Measurements from ENCODE around the gene MAML3. TPM values are rescaled to one million over a fixed set of nuclear protein-coding genes. Genes with fewer than 3 reads are reported as not detected.

MAML3 gene
- total and polyA plus RNA-seq, 12 donors: 1.1 to 4.6 (median 2.6) TPM

DNA sequence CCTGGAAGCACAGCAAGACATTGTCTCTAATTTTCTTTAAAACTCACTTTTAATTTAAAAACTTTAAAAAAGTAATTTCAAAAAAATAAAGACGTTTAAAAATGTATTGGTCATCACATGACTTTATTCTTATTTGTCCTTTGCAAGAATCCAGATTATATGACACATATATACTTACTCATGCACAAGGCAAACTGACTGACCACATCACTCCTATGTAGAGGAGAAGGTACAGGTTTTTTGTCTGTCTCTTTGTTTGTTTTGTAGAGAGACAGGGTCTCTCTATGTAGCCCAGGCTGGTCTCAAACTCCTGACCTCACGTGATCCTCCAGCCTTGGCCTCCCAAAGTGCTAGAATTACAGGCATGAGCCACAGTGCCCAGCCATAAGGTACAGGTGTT is 28.6 kb downstream of the MAML3 start:
- 90 to 92% methylated on average over 2 of the region's 2 CpGs for WGBS, 2 donors
- TF ChIP-seq, protein P1, sequence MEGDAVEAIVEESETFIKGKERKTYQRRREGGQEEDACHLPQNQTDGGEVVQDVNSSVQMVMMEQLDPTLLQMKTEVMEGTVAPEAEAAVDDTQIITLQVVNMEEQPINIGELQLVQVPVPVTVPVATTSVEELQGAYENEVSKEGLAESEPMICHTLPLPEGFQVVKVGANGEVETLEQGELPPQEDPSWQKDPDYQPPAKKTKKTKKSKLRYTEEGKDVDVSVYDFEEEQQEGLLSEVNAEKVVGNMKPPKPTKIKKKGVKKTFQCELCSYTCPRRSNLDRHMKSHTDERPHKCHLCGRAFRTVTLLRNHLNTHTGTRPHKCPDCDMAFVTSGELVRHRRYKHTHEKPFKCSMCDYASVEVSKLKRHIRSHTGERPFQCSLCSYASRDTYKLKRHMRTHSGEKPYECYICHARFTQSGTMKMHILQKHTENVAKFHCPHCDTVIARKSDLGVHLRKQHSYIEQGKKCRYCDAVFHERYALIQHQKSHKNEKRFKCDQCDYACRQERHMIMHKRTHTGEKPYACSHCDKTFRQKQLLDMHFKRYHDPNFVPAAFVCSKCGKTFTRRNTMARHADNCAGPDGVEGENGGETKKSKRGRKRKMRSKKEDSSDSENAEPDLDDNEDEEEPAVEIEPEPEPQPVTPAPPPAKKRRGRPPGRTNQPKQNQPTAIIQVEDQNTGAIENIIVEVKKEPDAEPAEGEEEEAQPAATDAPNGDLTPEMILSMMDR (IDR thresholded peaks at IDR 0.05): no peak
- intact Hi-C loops (cut with DNase I): no loop called here
- ATAC-seq (no peak), DNase-seq (no peak)
- Histone ChIP-seq H3K9me3 (no peaks in the 10 kb centered on the region), H3K4me1 (peaks cover 0 to 18% (median 0%) of the 10 kb centered on the region in 9 donors), H3K4me3 (no peak overlapping the region), H3K27me3 (no peaks in the 10 kb centered on the region), H3K36me3 (no peaks in the 10 kb centered on the region), H3K27ac (no peak overlapping the region)

DNA sequence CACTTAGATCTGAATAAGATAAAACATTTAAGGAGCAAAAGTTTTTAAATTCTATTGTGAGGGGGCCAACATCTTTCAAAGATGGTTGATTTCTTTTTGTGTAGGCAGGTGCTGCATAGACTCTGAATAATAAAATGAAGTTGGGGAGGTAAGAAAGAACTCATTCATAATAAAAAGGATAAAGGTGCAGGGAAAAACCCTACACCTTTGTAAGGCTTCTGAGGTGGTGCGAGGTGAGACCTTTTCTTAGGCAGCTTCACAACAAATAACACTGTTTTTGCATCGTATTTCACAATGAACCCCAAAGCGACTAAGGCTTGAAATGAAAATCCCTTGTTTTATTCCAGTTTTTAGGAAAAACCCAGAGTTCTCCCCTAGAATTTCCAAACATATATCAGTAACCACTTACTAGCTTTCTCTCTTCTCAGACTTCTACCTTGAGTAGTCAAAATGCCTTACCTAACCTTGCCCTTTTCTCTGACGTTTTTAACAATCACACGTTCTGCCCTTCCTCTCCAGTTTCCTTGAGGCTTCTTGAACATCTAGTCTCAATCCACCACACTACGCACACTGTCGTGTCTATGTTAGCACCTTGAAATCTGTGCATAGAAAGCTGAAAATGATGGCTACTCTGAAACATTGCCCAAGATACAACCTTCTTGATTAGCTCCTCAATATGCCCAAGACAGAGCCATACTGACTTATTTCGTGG is 30.2 kb downstream of the MAML3 start:
- H3K4me3 ChIP-seq: no peak overlapping the region
- H3K27me3 ChIP-seq: no peaks in the 10 kb centered on the region
- H3K4me1 ChIP-seq: peaks cover 0 to 18% (median 0%) of the 10 kb centered on the region in 9 donors
- H3K27ac ChIP-seq: no peak overlapping the region
- 93 to 95% methylated on average over 8 of the region's 8 CpGs for WGBS, 2 donors
- ATAC-seq: no peak
- no peaks in the 10 kb centered on the region for H3K36me3 ChIP-seq
- no peak for DNase-seq
- intact Hi-C loops (cut with DNase I): no loop called here
- TF ChIP-seq, protein P1 (IDR thresholded peaks at IDR 0.05): no peak
- H3K9me3 ChIP-seq: no peaks in the 10 kb centered on the region

DNA sequence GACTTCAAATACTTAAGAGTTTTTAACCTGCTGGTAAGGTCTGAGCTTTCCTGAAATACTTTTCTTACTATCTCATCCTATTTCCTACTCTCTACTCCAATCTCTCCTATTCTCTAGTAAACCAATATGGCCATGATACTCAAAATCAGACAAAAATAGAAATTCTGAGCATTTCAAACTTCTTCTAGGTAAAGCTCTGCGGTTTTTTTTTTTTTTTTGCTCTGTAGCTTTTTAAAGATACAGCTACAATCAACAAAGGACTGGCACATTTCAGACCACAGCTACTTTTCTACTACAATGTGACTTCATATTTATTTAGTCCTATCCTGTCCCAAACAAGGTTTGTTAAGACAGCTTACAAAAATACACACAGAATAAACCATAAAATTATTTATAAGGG is 31.1 kb downstream of the MAML3 start:
- TF ChIP-seq, protein P1 (IDR thresholded peaks at IDR 0.05): no peak
- H3K9me3 ChIP-seq: no peaks in the 10 kb centered on the region
- no peaks in the 10 kb centered on the region for H3K36me3 ChIP-seq
- intact Hi-C loops (cut with DNase I): no loop called here
- no peak overlapping the region for H3K4me3 ChIP-seq
- H3K27me3 ChIP-seq: no peaks in the 10 kb centered on the region
- H3K4me1 ChIP-seq: peaks cover 0 to 18% (median 0%) of the 10 kb centered on the region in 9 donors
- DNase-seq (no peak), ATAC-seq (no peak)
- WGBS, 2 donors: 56 to 65% methylated on average over 1 of the region's 1 CpG
- H3K27ac ChIP-seq: no peak overlapping the region

DNA sequence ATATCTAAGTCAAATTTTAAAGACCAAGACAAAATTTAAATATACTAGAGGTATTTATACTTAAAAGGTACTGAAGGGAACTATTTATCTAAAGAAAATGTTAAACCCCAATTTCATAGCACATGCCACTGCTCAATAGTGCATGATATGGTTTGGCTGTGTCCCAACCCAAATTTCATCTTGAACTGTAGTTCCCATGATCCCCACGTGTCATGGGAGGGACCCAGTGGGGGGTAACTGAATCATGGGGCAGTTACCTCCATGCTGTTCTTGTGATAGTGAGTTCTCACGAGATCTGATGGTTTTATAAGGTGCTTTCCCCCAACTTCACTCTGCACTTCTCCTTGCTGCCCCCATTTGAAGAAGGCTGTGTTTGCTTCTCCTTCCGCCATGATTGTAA is 32.3 kb downstream of the MAML3 start:
- ATAC-seq: no peak
- WGBS, 2 donors: 92 to 93% methylated on average over 3 of the region's 3 CpGs
- TF ChIP-seq, protein P1 (IDR thresholded peaks at IDR 0.05): no peak

More for the DNA sequence above, 32.3 kb downstream of the MAML3 start:
- no peak for DNase-seq
- Histone ChIP-seq H3K27me3 (no peaks in the 10 kb centered on the region), H3K36me3 (no peaks in the 10 kb centered on the region), H3K9me3 (no peaks in the 10 kb centered on the region), H3K4me1 (peaks cover 0 to 11% (median 3%) of the 10 kb centered on the region in 9 donors), H3K27ac (no peak overlapping the region), H3K4me3 (no peak overlapping the region)
- intact Hi-C loops (cut with DNase I): no loop called here

Data from heart right ventricle (tissue), 16 donors.